K562 (cell line): ENCODE measurements around the gene KLK3. TPM values are rescaled to one million over a fixed set of nuclear protein-coding genes. Genes with fewer than 3 reads are reported as not detected.

Source experiments
- CTCF ChIP-seq, 3 experiments: IDR thresholded peaks in 2 of 3; conservative IDR thresholded peaks in 1 of 3; 2 replicates each; pipeline ENCODE4 v1.5.1; 2011 to 2012; ENCODE audit warnings: low read length in 3 of 3, mild to moderate bottlenecking in 3 of 3, control low read depth in 2 of 3, improper control_type of control experiment in 1 of 3, inconsistent platforms in 1 of 3, low read depth in 1 of 3, mixed read lengths in 1 of 3, moderate library complexity in 1 of 3; ENCODE audit not compliant: insufficient read depth in 2 of 3
- CTCFL ChIP-seq: IDR thresholded peaks from 2 replicates; pipeline ENCODE4 v1.6.1; 2011; ENCODE audit warnings: borderline replicate concordance, low read depth, mild to moderate bottlenecking, moderate library complexity, low read length; ENCODE audit not compliant: insufficient read depth, poor library complexity, severe bottlenecking
- HDAC8 ChIP-seq: fragments of 450-650 bp; IDR thresholded peaks from 2 replicates; pipeline ENCODE4 v1.6.1; 2016; ENCODE audit warnings: mild to moderate bottlenecking, missing genetic modification characterization, moderate library complexity, missing compliant biosample characterization
- PYGO2 ChIP-seq: fragments of 450-650 bp; IDR thresholded peaks from 2 replicates; pipeline ENCODE4 v1.6.1; 2016; ENCODE audit warnings: mild to moderate bottlenecking, missing genetic modification characterization, moderate library complexity, missing compliant biosample characterization
- REST ChIP-seq, 2 experiments: fragments of 450-650 bp; formaldehyde crosslinking in 1 of 2; IDR thresholded peaks; 2 replicates each; pipeline versions ENCODE4 v1.4.0 to v1.6.1; 2014 to 2020; ENCODE audit warnings: mild to moderate bottlenecking in 2 of 2, borderline replicate concordance in 1 of 2, low read depth in 1 of 2
- SLC30A9 ChIP-seq: fragments of 250-450 bp; sonication (Bioruptor Pico); IDR thresholded peaks from 2 replicates; pipeline ENCODE4 v1.8.0; 2022; ENCODE audit warnings: mild to moderate bottlenecking, moderate library complexity
- SMAD2 ChIP-seq: fragments of 150-350 bp; IDR thresholded peaks from 2 replicates; pipeline ENCODE4 v1.6.1; 2014; ENCODE audit warnings: low read depth, mild to moderate bottlenecking, low read length
- SMC3 ChIP-seq: conservative IDR thresholded peaks from 2 replicates; pipeline ENCODE4 v1.6.1; 2011; ENCODE audit warnings: low read depth, low read length, improper control_type of control experiment; ENCODE audit not compliant: insufficient read depth
- VEZF1 ChIP-seq: fragments of 200-800 bp; sonication (Bioruptor generic); IDR thresholded peaks from 2 replicates; pipeline ENCODE4 v1.6.1; 2017; ENCODE audit warnings: missing genetic modification characterization, missing compliant biosample characterization
- ZFP36 ChIP-seq: fragments of 150-350 bp; IDR thresholded peaks from 2 replicates; pipeline ENCODE4 v1.6.1; 2018; ENCODE audit warnings: low read length, low read depth; ENCODE audit not compliant: partially characterized antibody
- polyA plus RNA-seq, 8 experiments: library from polyadenylated mRNA; depleted of rRNA in 4 of 8; stranded (reverse) in 5 of 8; unstranded in 3 of 8; fragments of >200 nt; fragmentation: Nextera tagmentation in 2 of 8; fragmentation: Illumina TruSeq in 1 of 8; extraction: Ambion mirVana in 2 of 8; extraction: Trizol in 1 of 8; gene quantifications; 2 replicates each; pipeline versions ENCODE4 v1.2.1 to v1.2.3, GENCODE V29; 2011 to 2014; ENCODE audit warnings: inconsistent platforms in 1 of 8, missing spikeins in 1 of 8
- total RNA-seq, 7 experiments: library from RNA; depleted of rRNA in 6 of 7; stranded (reverse); fragments of >200 nt in 6 of 7; fragmentation: Illumina TruSeq in 2 of 7; extraction: Trizol in 2 of 7; gene quantifications; 2 replicates each; pipeline versions ENCODE4 v1.2.1 to v1.2.3, GENCODE V29; 2011 to 2021; ENCODE audit warnings: low replicate concordance in 1 of 7

The KLK3 gene
- total and polyA plus RNA-seq, 9 of the 15 experiments (the other 6 are each of a cell fraction or from before 2014, with no cell fraction given): not detected

- TF ChIP-seq REST (IDR thresholded peaks at IDR 0.05; ENCODE audit: borderline replicate concordance): peak; percentile 25; the same call in 1 of the 2 replicates
- TF ChIP-seq REST (CRISPR knock-in tag; IDR thresholded peaks at IDR 0.05; ENCODE audit: low read depth): no peak
- TF ChIP-seq SMC3: peak; percentile 38; the same call in 1 of the 2 replicates
- TF ChIP-seq SLC30A9 (CRISPR knock-in tag): no peak
- no peak for TF ChIP-seq PYGO2 (tag)
- TF ChIP-seq CTCF (IDR thresholded peaks at IDR 0.05 in 2 of 3, conservative IDR thresholded peaks at IDR 0.05 in 1 of 3; ENCODE audit: insufficient read depth in 2 of 3, low read depth in 1 of 3, low read length in 3 of 3): peak; percentile 67 to 68 (median 67)
- peak; percentile 21; the same call in 1 of the 2 replicates for TF ChIP-seq VEZF1 (CRISPR knock-in tag)
- peak; percentile 69 for TF ChIP-seq CTCFL
- no peak for TF ChIP-seq SMAD2
- TF ChIP-seq HDAC8: no peak
- peak; percentile 40 for TF ChIP-seq ZFP36
Measured at GRCh38 chr19:50906217-50906616, 51.5 kb downstream of the KLK3 start (continued).
